ENCODE results near the gene KCNAB1.

The KCNAB1 gene

DNA sequence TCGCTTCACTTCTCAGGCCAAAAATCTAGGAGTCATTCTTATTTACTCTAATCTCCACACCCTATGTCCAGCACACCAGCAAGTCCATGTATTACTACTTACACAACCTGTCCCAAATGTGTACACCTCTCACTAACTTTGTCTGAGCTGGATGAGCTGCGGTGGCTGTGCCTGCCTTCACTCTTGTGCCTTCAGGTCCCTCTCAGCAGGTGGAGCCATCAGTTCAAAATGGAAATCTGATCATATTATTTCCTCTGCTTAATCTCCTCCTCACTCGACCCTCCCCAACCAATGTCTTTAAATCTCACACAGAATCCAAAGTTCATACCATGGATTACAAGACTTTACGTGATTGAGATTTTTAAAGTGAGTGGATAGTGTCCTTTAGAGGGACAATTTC lies 351.8 kb downstream of the KCNAB1 start:
- H3K4me3 ChIP-seq (ENCODE audit: low read depth in 1 of 2, low read length in 1 of 2): no peak overlapping the region
- TF ChIP-seq, protein P1, sequence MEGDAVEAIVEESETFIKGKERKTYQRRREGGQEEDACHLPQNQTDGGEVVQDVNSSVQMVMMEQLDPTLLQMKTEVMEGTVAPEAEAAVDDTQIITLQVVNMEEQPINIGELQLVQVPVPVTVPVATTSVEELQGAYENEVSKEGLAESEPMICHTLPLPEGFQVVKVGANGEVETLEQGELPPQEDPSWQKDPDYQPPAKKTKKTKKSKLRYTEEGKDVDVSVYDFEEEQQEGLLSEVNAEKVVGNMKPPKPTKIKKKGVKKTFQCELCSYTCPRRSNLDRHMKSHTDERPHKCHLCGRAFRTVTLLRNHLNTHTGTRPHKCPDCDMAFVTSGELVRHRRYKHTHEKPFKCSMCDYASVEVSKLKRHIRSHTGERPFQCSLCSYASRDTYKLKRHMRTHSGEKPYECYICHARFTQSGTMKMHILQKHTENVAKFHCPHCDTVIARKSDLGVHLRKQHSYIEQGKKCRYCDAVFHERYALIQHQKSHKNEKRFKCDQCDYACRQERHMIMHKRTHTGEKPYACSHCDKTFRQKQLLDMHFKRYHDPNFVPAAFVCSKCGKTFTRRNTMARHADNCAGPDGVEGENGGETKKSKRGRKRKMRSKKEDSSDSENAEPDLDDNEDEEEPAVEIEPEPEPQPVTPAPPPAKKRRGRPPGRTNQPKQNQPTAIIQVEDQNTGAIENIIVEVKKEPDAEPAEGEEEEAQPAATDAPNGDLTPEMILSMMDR (IDR thresholded peaks at IDR 0.05): no peak
- H3K27me3 ChIP-seq: peaks cover 3% of the 10 kb centered on the region
- H3K4me1 ChIP-seq (ENCODE audit: control insufficient read depth in 1 of 2, insufficient read depth in 1 of 2, low read depth in 1 of 2, low read length in 1 of 2): no peaks in the 10 kb centered on the region
- no peaks in the 10 kb centered on the region for H3K36me3 ChIP-seq
- H3K27ac ChIP-seq: no peak overlapping the region
- H3K9me3 ChIP-seq: no peaks in the 10 kb centered on the region

DNA sequence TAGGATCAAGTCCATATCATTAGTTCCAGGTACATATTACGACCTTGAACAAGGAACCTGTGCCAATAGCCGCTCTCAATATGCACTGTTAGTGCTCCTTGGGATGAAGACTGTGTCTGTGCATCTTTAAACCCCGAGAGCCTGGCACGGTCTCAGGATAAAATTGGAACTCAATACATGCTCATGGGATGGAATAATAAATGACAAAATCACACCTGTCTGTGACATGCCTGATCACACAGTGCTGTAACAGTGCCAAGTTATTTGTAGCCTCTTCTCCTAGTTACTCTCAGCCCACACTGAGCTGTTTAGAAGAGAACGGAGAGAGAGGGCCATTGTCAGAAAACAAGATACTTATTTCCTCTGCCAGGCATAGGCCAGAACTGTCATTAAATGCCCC lies 352.3 kb downstream of the KCNAB1 start:
- Histone ChIP-seq H3K27ac (no peak overlapping the region), H3K36me3 (no peaks in the 10 kb centered on the region), H3K9me3 (no peaks in the 10 kb centered on the region), H3K4me1 (ENCODE audit: control insufficient read depth in 1 of 2, insufficient read depth in 1 of 2, low read depth in 1 of 2, low read length in 1 of 2) (no peaks in the 10 kb centered on the region), H3K27me3 (peaks cover 3% of the 10 kb centered on the region), H3K4me3 (ENCODE audit: low read depth in 1 of 2, low read length in 1 of 2) (no peak overlapping the region)
- TF ChIP-seq, protein P1 (IDR thresholded peaks at IDR 0.05): no peak

DNA sequence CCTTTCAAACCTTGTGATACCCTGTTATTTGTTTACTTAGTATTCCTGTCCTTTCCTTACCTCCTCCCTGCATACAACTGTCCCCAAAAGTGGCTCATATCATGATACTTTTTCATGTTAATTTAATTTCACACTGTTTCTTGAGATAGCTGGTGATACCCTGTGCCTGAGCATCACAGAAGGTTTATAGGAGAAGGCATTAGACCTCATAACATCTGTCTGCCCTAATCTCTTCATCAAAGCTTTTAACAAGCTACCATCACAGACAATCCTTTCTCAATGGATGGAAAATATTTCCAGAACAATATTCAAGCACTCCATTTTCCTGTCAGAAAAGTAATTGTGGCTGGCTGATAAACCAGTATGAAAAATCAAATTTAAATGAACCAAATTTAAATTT lies 353.0 kb downstream of the KCNAB1 start:
- H3K27me3 ChIP-seq: peaks cover 3% of the 10 kb centered on the region
- no peak overlapping the region for H3K4me3 ChIP-seq (ENCODE audit: low read depth in 1 of 2, low read length in 1 of 2)
- TF ChIP-seq, protein P1 (IDR thresholded peaks at IDR 0.05): no peak
- no peaks in the 10 kb centered on the region for H3K36me3 ChIP-seq
- H3K9me3 ChIP-seq: no peaks in the 10 kb centered on the region
- no peak overlapping the region for H3K27ac ChIP-seq
- H3K4me1 ChIP-seq (ENCODE audit: control insufficient read depth in 1 of 2, insufficient read depth in 1 of 2, low read depth in 1 of 2, low read length in 1 of 2): no peaks in the 10 kb centered on the region

DNA sequence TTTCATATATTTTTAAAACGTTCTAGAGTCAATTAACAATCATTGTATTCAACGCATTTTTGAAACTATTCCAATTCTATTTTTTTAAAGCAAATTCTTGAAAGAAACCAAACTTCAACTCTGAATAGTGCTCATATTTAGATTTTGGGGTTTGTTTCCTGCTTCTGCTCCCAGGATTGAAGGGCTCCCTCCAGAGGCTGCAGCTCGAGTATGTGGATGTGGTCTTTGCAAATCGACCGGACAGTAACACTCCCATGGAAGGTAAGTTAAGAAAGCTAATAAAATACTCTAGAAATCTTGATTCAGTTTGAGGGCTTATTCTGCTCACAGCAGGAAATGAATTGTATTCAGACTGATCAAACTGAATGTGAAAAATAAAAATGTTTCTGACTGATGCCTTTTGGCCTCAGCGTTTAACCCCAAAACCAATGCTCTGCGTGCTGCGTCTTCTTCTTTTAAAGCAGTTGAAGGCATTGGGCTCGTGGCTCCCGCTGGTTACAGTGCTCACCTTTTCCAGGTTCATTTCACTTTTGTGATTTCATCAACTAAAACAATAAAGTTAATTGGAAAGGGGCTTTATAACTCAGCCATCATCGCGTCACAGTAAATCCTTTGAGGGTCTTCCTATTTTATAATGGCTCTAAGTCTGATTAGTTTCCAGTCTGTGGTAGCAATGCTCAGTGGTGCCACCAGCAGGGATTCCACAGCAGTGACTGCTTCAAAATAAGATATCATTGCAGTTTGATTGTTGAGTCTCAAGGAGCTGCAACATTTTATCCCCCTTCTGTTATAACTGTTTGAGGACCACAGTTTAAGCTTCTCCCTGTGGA lies 354.4 kb downstream of the KCNAB1 start:
- Histone ChIP-seq H3K36me3 (no peaks in the 10 kb centered on the region), H3K9me3 (no peaks in the 10 kb centered on the region), H3K4me1 (ENCODE audit: control insufficient read depth in 1 of 2, insufficient read depth in 1 of 2, low read depth in 1 of 2, low read length in 1 of 2) (no peaks in the 10 kb centered on the region), H3K4me3 (ENCODE audit: low read depth in 1 of 2, low read length in 1 of 2) (no peak overlapping the region), H3K27me3 (peaks cover 3% of the 10 kb centered on the region), H3K27ac (no peak overlapping the region)
- TF ChIP-seq, protein P1 (IDR thresholded peaks at IDR 0.05): no peak

DNA sequence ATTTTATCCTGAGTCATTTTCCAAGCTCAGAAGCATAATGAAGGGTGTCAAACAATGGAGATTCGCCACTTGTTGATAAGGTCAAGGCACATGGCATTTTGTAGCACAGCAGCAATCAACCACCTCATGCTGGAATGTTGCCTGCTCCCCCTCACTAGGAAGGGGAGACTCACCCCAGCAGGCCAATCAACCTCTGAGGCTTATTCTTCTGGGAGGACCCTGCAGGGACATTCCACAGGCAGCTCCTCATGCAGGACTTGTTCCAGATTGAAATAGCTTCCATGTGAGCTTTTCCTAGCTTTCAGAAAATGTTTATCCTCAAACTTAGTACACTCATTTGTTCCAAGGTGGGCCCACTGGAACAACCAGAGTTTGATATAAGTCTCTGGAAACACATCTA lies 356.9 kb downstream of the KCNAB1 start:
- Histone ChIP-seq H3K4me3 (ENCODE audit: low read depth in 1 of 2, low read length in 1 of 2) (no peak overlapping the region), H3K9me3 (no peaks in the 10 kb centered on the region), H3K27me3 (peaks cover 3% of the 10 kb centered on the region), H3K36me3 (no peaks in the 10 kb centered on the region), H3K27ac (no peak overlapping the region), H3K4me1 (ENCODE audit: control insufficient read depth in 1 of 2, insufficient read depth in 1 of 2, low read depth in 1 of 2, low read length in 1 of 2) (no peaks in the 10 kb centered on the region)
- TF ChIP-seq, protein P1 (IDR thresholded peaks at IDR 0.05): no peak

Measured in neutrophil (primary cell).